ENCODE measurements around the gene LIME1. TPM values are rescaled to one million over a fixed set of nuclear protein-coding genes. Genes with fewer than 3 reads are reported as not detected.
A peak's percentile ranks its signal among the peaks of the same experiment; 100 is the strongest.

Gene LIME1
- total RNA-seq, 1 donor = 2.9 TPM

GRCh38 chr20:63732118-63733095 lies 4.1 kb upstream of the LIME1 start:
- Histone ChIP-seq H3K9me3 (ENCODE audit: low read depth, low read length) (no peaks in the 10 kb centered on the region), H3K27me3 (ENCODE audit: insufficient read depth, low read length) (no peaks in the 10 kb centered on the region), H3K4me3 (ENCODE audit: insufficient read depth, low read length) (no peak overlapping the region), H3K4me2 (ENCODE audit: insufficient read depth, low read length) (no peak overlapping the region), H2AFZ (ENCODE audit: low read length) (no peak overlapping the region), H4K20me1 (ENCODE audit: insufficient read depth, low read length) (peaks cover 35% of the 10 kb centered on the region), H3K4me1 (ENCODE audit: insufficient read depth, low read length) (no peaks in the 10 kb centered on the region), H3K79me2 (ENCODE audit: insufficient read depth, low read length) (peaks cover 52% of the 10 kb centered on the region), H3K36me3 (ENCODE audit: insufficient read depth, low read length) (peaks cover 8% of the 10 kb centered on the region), H3K27ac (ENCODE audit: low read depth, low read length) (no peak overlapping the region)
- peak; percentile 21 for DNase-seq (ENCODE audit: insufficient read length, low spot score, missing footprints)
- TF ChIP-seq, protein P1, sequence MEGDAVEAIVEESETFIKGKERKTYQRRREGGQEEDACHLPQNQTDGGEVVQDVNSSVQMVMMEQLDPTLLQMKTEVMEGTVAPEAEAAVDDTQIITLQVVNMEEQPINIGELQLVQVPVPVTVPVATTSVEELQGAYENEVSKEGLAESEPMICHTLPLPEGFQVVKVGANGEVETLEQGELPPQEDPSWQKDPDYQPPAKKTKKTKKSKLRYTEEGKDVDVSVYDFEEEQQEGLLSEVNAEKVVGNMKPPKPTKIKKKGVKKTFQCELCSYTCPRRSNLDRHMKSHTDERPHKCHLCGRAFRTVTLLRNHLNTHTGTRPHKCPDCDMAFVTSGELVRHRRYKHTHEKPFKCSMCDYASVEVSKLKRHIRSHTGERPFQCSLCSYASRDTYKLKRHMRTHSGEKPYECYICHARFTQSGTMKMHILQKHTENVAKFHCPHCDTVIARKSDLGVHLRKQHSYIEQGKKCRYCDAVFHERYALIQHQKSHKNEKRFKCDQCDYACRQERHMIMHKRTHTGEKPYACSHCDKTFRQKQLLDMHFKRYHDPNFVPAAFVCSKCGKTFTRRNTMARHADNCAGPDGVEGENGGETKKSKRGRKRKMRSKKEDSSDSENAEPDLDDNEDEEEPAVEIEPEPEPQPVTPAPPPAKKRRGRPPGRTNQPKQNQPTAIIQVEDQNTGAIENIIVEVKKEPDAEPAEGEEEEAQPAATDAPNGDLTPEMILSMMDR (IDR thresholded peaks at IDR 0.05; ENCODE audit: extremely low read depth, low read depth, low read length) = no peak

GRCh38 chr20:63733117-63733516 lies 3.3 kb upstream of the LIME1 start:
- Histone ChIP-seq H4K20me1 (ENCODE audit: insufficient read depth, low read length) (peaks cover 34% of the 10 kb centered on the region), H3K4me1 (ENCODE audit: insufficient read depth, low read length) (no peaks in the 10 kb centered on the region)
- TF ChIP-seq, protein P1 (IDR thresholded peaks at IDR 0.05; ENCODE audit: extremely low read depth, low read depth, low read length) = no peak

GRCh38 chr20:63733579-63734081 lies 2.8 kb upstream of the LIME1 start:
- H3K4me3 ChIP-seq (ENCODE audit: insufficient read depth, low read length) = no peak overlapping the region
- no peaks in the 10 kb centered on the region for H3K27me3 ChIP-seq (ENCODE audit: insufficient read depth, low read length)
- no peak overlapping the region for H3K4me2 ChIP-seq (ENCODE audit: insufficient read depth, low read length)
- TF ChIP-seq, protein P1 (IDR thresholded peaks at IDR 0.05; ENCODE audit: extremely low read depth, low read depth, low read length) = no peak
- peaks cover 8% of the 10 kb centered on the region for H3K36me3 ChIP-seq (ENCODE audit: insufficient read depth, low read length)
- DNase-seq (ENCODE audit: insufficient read length, low spot score, missing footprints) = peak; percentile 73
- peaks cover 29% of the 10 kb centered on the region for H4K20me1 ChIP-seq (ENCODE audit: insufficient read depth, low read length)
- H3K79me2 ChIP-seq (ENCODE audit: insufficient read depth, low read length) = peaks cover 41% of the 10 kb centered on the region
- H3K9me3 ChIP-seq (ENCODE audit: low read depth, low read length) = no peaks in the 10 kb centered on the region
- no peak overlapping the region for H2AFZ ChIP-seq (ENCODE audit: low read length)
- H3K27ac ChIP-seq (ENCODE audit: low read depth, low read length) = no peak overlapping the region
- H3K4me1 ChIP-seq (ENCODE audit: insufficient read depth, low read length) = no peaks in the 10 kb centered on the region

More at GRCh38 chr20:63733117-63733516, 3.3 kb upstream of the LIME1 start:
- peaks cover 8% of the 10 kb centered on the region for H3K36me3 ChIP-seq (ENCODE audit: insufficient read depth, low read length)
- no peak overlapping the region for H3K4me3 ChIP-seq (ENCODE audit: insufficient read depth, low read length)
- no peak overlapping the region for H3K4me2 ChIP-seq (ENCODE audit: insufficient read depth, low read length)
- H3K27ac ChIP-seq (ENCODE audit: low read depth, low read length) = no peak overlapping the region
- peaks cover 46% of the 10 kb centered on the region for H3K79me2 ChIP-seq (ENCODE audit: insufficient read depth, low read length)
- DNase-seq (ENCODE audit: insufficient read length, low spot score, missing footprints) = peak; percentile 66
- H3K9me3 ChIP-seq (ENCODE audit: low read depth, low read length) = no peaks in the 10 kb centered on the region
- no peak overlapping the region for H2AFZ ChIP-seq (ENCODE audit: low read length)
- H3K27me3 ChIP-seq (ENCODE audit: insufficient read depth, low read length) = no peaks in the 10 kb centered on the region

Measured in osteoblast (primary cell).